GM19328 (cell line): ENCODE results near the gene ELANE.

Source experiments
- ATAC-seq: cut with Tn5 transposase; IDR thresholded peaks from one replicate; pipeline ENCODE4 v1.9.1; 2021; ENCODE audit warnings: mild to moderate bottlenecking, moderate library complexity; ENCODE audit not compliant: unreplicated experiment

Gene ELANE

DNA sequence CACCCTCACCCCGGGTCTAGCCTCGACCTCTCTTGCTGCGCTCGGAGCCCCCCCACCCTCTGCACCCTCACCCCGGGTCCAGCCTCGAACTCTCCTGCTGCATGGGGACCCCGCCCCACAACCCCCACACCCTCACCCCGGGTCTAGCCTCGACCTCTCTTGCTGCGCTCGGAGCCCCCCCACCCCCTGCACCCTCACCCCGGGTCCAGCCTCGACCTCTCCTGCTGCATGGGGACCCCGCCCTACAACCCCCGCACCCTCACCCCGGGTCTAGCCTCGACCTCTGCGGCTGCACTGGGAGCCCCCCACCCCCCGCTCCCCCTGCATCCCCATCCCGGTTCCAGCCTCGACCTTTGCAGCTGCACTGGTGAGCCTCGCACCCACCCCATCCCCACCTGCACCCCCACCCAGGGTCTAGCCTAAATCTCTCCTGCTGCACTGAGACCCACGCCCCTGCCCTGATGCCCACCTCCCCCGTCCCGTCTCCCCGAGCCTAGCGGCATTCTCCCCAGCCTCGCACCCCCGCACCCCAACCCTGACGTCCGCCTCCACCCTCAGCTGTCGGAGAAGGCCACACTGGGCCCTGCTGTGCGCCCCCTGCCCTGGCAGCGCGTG, 9.1 kb downstream of the ELANE start:
- ATAC-seq: no peak

DNA sequence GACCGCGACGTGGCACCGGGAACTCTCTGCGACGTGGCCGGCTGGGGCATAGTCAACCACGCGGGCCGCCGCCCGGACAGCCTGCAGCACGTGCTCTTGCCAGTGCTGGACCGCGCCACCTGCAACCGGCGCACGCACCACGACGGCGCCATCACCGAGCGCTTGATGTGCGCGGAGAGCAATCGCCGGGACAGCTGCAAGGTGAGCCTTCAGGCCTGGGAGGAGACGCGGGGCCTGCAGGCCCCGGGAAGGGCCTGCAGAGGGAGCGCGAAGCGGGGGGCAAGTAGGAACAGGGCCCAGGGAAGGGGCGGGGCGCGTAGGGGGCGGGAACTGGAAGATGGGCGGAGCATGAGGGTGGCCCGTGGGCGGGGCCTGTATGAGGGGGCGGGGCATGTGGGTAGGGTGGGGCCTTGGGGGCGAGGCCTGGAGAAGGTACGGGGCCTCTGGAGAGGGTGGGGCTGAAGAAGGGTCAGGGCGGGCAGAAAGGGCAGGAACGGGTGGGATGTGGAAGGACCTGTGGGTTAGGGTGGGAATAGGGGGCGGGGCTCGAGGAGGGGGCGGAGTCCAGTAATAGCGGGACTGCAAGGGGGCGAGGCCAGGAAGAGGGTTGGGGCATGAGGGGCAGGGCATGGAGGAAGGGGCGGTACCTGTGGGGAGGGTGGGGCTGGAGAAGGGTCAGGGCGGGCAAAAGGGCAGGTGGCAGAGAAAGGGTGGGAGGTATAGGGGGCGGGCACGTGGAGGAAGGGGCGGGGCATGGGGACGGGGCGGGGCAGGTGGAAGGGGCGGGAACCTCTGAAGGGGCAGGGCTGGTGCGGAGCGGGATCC, 9.9 kb downstream of the ELANE start:
- ATAC-seq: no peak

DNA sequence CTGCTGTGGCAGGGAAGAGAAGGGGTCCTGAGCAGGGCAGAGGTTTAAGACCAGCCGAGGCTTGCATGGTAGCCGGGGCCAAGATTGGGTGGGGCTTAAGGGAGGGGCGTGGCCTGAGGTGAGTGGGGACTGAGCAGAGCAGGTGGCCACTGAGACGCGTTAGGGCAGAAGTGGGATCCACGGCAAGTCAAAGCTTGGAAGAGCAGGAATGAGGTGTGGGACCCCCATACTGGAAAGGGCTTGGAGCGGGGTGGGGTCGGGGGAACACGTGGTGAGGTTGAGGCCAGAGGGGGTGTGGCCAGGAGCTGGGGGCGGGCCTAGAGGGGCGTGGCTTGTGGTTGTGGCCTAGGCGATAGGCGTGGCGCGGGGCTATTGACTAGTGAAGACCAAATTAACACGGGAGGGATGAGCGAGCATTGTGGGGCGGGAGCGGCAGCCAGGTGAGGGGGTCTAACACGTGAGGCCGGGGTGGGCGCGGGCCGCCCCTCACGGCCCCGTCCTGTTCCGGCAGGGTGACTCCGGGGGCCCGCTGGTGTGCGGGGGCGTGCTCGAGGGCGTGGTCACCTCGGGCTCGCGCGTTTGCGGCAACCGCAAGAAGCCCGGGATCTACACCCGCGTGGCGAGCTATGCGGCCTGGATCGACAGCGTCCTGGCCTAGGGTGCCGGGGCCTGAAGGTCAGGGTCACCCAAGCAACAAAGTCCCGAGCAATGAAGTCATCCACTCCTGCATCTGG, 10.6 kb downstream of the ELANE start:
- ATAC-seq: no peak

DNA sequence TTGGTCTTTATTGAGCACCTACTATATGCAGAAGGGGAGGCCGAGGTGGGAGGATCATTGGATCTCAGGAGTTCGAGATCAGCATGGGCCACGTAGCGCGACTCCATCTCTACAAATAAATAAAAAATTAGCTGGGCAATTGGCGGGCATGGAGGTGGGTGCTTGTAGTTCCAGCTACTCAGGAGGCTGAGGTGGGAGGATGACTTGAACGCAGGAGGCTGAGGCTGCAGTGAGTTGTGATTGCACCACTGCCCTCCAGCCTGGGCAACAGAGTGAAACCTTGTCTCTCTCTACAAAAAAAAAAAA, 11.2 kb downstream of the ELANE start:
- ATAC-seq: no peak

DNA sequence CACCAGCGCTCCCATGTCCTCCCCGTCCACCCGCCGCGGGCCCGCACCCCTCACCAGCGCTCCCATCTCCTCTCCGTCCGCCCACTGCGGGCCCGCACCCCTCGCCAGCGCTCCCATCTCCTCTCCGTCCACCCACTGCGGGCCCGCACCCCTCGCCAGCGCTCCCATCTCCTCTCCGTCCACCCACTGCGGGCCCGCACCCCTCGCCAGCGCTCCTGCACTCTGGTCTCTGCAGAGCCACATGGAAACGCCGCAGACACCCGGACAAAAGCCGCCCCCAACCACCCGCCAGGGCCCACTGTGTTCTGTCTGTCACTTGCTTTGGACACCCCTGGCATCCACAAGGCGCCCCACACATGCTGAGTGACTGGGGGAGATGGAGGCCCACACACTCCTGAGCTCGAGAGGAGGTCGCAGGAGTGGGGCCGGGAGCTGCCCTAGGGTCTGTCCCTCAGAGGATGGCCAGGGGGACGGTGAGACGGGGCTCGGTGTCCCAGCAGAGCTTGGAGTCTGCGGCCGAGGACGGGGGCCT, 14.7 kb downstream of the ELANE start:
- ATAC-seq: no peak

DNA sequence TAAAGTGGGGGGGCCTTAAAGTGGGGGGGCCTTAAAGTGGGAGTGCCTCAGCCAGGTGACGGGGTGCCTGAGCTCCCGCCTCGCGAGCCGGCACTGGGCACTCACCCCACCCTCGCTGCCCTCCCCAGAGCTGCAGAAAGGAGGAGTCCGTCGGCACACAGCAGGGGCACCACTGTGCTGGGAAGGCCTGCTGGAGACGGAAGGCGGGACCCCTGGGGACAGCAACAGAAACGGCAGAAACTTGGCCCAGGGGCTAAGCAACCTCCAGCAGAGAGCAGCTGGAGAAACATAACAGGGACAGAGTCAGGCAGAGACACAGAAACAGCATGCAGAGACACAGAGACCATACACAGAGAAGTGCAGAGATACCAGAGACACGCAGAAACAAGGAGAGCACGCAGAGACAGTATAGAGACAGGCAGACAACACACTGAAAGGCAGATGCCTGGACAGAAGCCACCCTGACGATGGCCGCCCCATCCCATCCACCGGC, 15.2 kb downstream of the ELANE start:
- ATAC-seq: no peak

DNA sequence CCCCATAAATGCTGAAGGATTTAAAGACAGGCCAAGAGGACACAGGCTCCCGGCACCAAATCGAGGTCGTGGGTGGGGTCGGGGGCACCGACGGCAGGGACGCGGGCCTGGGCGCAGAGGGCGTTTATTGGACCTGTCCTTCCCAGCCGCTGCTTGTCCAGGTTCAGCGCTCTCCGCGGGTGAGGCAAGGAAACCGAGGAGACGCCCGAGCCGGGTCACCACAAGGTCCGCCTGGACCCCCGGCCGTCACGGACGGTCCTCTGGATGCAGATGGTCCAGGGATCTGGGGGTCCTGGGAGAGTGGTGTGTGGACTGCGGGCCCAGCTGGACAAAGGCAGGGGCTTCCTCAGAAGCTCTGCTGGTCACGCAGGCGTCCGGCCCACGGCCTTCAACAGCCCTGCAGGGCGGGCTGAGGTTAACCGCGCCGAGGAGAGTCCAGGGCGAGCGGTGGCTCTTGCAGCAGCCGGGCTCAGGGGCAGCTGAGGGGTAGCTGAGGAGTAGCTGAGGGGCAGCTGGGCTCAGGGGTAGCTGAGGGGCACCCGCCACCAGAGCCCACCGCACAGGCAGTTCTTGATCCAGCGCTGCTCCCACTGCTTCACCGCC, 15.9 kb downstream of the ELANE start:
- ATAC-seq: no peak

DNA sequence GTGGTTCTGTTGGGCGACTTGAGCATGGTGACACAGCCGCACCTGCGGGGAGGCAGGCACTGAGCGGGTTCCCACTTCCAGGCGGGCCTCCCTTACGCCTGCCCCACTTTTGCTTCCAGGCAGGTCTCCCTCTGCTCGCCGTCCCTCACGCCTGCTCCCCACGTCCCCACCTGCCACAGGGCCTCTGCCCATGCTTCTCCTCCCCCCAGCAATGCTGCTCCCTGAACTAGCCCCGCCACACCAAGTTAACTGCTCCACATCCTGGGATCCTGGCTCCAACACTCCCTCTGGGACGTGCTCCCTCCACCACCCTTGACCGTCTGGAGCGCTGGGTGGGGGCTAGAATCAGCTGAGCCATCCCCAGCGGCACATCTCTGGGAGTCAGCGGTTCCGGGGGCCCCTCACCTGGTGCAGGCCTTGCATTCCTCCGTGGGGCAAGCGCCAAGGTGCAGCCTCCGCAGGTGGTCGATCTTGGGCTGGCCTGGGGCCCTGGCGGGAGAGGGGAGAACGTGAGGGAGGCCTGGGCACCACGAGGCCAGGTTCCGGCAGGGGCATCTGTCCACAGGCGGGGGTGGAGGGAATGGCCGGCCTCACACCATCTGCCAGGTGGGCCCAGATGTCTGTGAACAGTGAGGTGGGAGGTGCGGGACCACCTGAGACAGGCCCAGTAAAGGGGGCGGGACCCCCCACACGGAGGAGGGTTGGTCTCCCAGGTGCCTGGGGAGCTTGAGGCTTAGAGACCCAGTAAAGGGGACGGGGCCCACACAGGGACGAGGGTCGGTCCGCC, 16.5 kb downstream of the ELANE start:
- no peak for ATAC-seq

DNA sequence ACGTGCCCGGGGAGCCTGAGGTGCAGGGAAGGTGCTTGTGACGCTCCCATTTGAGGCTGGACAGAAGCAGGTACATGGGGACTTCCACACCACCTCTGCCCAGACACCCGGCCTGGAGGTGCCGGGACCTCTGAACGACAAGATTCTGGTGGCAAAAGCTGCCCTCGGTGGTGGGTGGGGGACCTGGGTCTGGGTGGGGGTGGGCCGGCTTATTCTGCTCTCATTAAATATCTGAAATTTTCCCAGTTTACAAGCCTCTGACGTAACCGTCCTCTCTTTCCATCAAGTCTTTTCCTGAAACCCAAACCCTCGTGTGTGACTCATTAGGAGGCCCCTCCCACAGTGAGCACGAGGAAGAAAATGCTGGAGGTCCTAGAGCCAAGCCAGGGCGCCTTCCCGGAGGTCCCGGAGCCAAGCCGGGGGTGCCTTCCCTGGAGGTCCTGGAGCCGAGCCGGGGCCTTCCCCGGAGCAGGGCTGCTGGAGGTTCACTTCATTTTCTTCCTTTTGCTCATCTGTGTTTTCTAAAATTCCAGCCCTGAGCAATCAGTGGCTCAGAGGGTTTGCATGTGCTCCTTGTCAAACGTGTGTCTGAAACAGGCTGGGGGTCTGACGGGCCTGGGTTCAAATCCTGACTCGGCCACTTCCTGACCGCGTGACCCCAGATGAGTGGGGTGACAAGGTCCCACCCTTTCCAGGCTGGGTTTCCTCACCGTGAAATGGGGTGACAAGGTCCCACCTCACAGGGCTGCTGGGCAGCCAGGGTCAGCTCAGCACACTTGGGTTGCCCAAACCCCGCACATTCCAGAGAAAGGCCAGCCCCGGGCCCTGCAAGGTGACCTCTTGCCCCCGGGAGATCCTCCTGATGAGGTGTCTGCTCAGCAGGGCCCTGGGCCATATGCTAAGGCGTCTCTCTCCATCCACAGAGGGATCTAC, 17.4 kb downstream of the ELANE start:
- no peak for ATAC-seq

DNA sequence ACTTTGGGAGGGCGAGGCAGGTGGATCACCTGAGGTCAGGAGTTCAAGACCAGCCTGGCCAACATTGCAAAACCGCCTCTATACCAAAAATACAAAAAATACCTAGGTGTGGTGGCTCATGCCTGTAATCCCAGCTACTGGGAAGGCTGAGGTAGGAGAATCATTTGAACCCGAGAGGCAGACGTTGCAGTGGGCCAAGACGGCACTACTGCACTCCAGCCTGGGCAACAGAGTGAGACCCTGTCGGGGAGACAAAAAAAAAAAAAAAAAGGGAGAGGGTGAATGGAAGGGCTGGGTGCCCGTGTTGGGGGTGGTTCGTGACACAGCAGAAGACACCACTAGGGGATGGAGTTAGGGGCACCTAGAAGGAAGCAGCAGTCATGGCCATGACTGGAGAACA, 18.2 kb downstream of the ELANE start:
- no peak for ATAC-seq

DNA sequence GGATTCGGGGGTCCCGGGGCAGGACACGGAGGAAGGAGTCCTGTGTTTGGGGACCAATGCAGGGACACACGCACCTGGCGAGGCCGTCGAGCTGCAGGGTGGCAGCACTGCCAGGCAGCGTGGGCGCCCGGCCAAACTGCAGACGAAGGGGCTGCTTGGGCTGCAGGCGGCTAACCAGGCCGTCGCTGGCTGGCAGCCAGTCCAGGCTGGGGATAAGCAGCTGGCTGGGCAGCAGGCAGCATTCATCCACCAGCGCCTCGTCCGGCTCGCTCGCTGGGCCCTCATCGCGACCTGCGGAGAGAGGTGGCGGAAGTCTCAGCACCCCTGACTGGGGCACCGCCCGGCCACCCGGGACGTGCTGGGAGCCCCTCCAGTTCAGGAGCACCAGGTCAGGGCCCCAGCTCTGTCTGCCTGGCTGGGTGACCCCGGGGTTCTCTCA, 18.9 kb downstream of the ELANE start:
- ATAC-seq: no peak

DNA sequence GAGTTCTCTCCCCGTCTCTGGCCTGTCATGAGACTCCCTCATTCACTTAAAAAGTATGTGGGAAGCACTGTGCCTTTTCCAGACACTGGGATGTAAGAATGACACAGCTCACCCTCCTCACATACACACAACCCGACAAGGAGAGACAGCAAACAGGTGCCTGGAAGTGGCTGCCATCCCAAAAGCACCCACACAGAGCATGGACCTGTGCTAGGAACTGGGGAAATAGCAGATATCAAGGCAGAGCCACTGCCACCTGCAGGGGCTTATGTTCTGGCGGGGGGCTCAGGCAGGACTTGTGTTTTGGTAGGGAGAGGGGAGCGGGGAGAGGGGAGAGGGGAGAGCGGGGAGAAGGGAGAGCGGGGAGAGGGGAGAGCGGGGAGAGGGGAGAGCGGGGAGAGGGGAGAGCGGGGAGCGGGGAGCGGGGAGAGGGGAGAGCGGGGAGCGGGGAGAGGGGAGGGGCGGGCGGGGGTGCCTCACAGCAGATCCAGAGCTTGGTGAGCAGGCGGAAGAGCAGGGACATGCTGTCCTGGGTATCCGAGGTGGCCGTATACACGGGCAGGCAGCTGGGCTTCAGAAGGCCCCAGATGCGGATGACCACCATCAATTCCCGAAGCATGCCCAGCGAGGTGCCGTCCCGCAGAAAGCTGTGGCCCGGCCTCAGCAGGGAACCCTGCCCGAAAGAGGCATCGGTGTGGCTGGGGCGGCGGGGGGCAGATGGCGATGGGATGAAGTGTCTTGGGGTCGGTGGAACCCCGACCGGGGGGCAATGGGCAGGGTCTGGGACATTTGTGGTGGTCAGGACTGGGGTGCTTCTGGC, 19.6 kb downstream of the ELANE start:
- ATAC-seq: no peak

DNA sequence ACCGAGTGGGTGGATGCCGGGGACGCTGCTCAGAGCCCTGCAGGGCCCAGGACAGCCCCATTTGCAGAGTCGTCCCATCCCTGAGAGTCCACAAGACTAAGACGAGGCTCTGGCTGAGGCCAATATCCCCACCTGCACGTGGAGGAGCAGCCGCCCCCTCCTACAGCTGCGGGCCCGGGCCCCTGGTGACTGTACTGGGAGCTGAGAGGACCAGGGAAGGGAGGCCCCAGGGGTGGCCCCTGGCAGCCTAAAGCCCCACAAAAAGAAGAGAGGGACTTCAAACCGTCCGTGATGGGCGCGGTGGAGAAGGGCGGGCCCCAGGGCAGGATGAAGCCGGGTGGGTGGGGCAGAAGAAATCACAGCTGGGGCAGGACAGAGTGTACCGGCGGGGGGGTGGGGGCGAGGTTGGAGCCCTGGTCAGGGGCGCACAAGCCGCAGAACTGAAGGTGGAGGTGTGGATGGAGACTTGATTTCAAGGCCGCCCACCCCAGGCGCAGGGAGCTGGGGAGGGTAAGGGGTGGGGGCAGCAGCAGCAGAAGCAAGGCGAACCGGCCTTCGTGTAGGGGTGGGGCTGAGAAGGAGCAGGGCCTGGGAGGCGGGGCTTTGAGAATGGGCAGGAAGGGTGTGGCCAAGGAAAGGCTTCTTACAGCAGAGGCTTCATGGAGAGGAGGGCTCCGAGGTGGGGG, 20.3 kb downstream of the ELANE start:
- ATAC-seq: no peak

DNA sequence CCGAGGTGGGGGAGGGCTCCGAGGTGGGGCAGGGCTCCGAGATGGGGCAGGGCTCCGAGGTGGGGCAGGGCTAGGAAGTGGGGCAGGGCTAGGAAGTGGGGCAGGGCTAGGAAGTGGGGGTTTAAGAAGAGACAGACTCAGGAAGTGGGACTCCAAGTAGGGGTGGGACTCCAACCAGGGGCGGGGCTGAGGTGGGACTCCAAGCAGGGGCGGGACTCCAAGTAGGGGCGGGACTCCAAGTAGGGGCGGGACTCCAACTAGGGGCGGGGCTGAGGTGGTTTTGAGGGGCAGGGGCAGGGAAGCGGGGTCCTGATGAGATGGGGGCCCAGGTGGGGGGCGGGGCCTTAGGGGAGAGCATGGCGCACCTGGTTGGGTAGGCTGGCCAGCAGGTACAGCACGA, 21.0 kb downstream of the ELANE start:
- ATAC-seq: no peak

DNA sequence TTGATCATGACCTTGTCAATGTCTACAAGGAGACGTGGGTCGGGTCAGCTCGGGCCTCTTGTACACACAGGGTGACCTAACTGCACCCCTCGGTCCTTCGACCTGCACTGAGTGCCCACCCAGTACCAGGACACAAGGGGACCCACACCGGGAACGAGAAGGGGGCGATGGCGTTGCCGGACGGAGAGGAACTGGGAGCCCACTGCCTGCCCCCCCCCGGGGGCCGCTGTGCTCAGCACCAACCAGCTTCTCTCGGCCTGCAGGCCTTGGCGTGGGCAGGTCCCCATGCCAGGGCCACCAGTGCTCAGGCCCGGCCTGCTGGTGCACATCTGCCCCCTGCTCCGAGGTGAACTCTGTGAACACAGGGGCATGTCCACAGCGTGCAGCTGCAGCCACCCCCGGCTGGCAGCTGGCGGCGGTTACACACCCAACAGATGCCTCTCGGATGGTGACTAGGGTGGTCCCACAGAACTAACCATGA, 21.5 kb downstream of the ELANE start:
- no peak for ATAC-seq

DNA sequence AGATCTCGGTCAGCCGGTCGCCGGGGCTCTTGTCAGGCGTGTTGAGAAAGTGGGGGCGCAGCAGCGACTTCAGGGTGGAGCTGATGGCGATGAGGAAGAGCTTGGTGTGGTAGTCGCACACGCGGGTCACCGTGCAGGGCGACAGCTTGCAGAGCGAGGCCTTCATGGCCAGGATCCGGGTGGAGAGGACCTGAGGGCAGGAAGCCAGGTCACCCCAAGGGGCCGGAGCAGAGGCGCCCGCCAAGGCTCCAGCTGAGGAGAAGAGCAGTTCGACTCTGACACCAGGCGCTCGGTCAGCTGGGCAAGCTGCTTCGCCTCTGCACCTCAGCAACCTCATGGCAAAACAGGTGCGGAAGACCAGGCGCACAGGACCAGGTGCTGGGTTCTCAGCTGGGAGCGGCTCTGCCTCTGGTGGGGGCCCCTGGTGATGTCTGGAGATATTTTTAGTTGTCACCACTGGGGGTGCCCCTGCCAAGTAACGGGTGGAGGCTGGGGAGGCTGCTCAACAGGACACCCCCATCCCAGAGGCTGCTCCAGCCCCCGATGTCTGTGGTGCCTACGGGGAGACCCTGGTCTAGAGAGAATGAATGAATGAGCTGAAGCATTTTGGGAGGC, 23.3 kb downstream of the ELANE start:
- no peak for ATAC-seq

DNA sequence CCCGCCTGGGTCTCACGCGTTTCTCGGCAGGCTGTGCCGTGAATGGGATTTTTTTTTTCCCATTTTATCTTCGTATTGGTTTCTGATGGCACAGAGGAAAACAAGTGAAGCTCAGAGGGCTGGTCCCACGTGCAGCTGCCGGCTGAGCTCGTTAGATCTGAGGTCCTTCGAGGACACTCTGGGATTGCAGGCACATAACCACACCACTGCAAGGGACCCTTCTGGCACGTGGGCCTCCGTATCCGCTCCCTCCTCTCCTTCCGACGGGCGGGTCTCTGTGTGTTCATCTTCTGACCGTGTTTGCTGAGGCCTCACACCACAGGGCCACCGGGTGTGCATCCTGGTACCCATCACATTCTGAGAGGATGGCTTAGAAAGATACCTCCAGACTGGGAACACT, 24.0 kb downstream of the ELANE start:
- no peak for ATAC-seq
